ENCODE measurements around the gene EXOSC1. TPM values are rescaled to one million over a fixed set of nuclear protein-coding genes. Genes with fewer than 3 reads are reported as not detected.

Gene EXOSC1
- total and polyA plus RNA-seq, 7 donors = 29.1 to 42.6 (median 37.5) TPM

- peaks cover 0 to 22% (median 20%) of the 10 kb centered on the region in 4 donors for H3K4me1 ChIP-seq
- H3K9me3 ChIP-seq = no peaks in the 10 kb centered on the region
- H3K27me3 ChIP-seq = no peaks in the 10 kb centered on the region
- DNase-seq = no peak
- WGBS, 2 donors = 93 to 98% methylated on average over 1 of the region's 1 CpG
- no peak overlapping the region for H3K27ac ChIP-seq
- no peak overlapping the region for H3K4me3 ChIP-seq
- H3K36me3 ChIP-seq = peaks cover 5 to 54% (median 21%) of the 10 kb centered on the region in 4 donors
- no peak for TF ChIP-seq POLR2A (IDR thresholded peaks at IDR 0.05)
- TF ChIP-seq, protein P1, sequence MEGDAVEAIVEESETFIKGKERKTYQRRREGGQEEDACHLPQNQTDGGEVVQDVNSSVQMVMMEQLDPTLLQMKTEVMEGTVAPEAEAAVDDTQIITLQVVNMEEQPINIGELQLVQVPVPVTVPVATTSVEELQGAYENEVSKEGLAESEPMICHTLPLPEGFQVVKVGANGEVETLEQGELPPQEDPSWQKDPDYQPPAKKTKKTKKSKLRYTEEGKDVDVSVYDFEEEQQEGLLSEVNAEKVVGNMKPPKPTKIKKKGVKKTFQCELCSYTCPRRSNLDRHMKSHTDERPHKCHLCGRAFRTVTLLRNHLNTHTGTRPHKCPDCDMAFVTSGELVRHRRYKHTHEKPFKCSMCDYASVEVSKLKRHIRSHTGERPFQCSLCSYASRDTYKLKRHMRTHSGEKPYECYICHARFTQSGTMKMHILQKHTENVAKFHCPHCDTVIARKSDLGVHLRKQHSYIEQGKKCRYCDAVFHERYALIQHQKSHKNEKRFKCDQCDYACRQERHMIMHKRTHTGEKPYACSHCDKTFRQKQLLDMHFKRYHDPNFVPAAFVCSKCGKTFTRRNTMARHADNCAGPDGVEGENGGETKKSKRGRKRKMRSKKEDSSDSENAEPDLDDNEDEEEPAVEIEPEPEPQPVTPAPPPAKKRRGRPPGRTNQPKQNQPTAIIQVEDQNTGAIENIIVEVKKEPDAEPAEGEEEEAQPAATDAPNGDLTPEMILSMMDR (IDR thresholded peaks at IDR 0.05) = no peak
- intact Hi-C loops (cut with DNase I) = no loop called here
These were observed 3.5 kb downstream of the EXOSC1 start for GRCh38 chr10:97442277-97442676.

- WGBS, 2 donors = 95% methylated on average over 6 of the region's 6 CpGs
- Histone ChIP-seq H3K4me1 (no peaks in the 10 kb centered on the region), H3K27ac (no peak overlapping the region), H3K27me3 (no peaks in the 10 kb centered on the region), H3K36me3 (peaks cover 27 to 89% (median 56%) of the 10 kb centered on the region in 4 donors), H3K4me3 (no peak overlapping the region), H3K9me3 (no peaks in the 10 kb centered on the region)
- DNase-seq = no peak
- TF ChIP-seq POLR2A (IDR thresholded peaks at IDR 0.05) (no peak), EP300 (IDR thresholded peaks at IDR 0.05) (no peak), POLR2AphosphoS5 (IDR thresholded peaks at IDR 0.05) (no peak)
- TF ChIP-seq, protein P1 (IDR thresholded peaks at IDR 0.05) = no peak
- intact Hi-C loops (cut with DNase I) = no loop called here
These were observed 10.6 kb downstream of the EXOSC1 start for GRCh38 chr10:97435211-97435610.

GRCh38 chr10:97434557-97434956, 11.2 kb downstream of the EXOSC1 start:
- intact Hi-C loops (cut with DNase I) = no loop called here
- WGBS, 2 donors = 94 to 96% methylated on average over 1 of the region's 1 CpG

GRCh38 chr10:97434055-97434454, 11.8 kb downstream of the EXOSC1 start:
- Histone ChIP-seq H3K4me1 (no peaks in the 10 kb centered on the region), H3K36me3 (peaks cover 27 to 89% (median 54%) of the 10 kb centered on the region in 4 donors)

More at GRCh38 chr10:97434557-97434956, 11.2 kb downstream of the EXOSC1 start:
- no peaks in the 10 kb centered on the region for H3K27me3 ChIP-seq
- no peak overlapping the region for H3K27ac ChIP-seq
- no peak for TF ChIP-seq POLR2A (IDR thresholded peaks at IDR 0.05)
- no peak for TF ChIP-seq EP300 (IDR thresholded peaks at IDR 0.05)
- TF ChIP-seq, protein P1 (IDR thresholded peaks at IDR 0.05) = no peak
- TF ChIP-seq POLR2AphosphoS5 (IDR thresholded peaks at IDR 0.05) = no peak
- H3K9me3 ChIP-seq = no peaks in the 10 kb centered on the region
- no peaks in the 10 kb centered on the region for H3K4me1 ChIP-seq
- no peak overlapping the region for H3K4me3 ChIP-seq
- peaks cover 27 to 89% (median 56%) of the 10 kb centered on the region in 4 donors for H3K36me3 ChIP-seq
- no peak for DNase-seq

More at GRCh38 chr10:97434055-97434454, 11.8 kb downstream of the EXOSC1 start:
- intact Hi-C loops (cut with DNase I) = no loop called here
- no peaks in the 10 kb centered on the region for H3K27me3 ChIP-seq
- no peak overlapping the region for H3K27ac ChIP-seq
- H3K9me3 ChIP-seq = no peaks in the 10 kb centered on the region
- DNase-seq = no peak
- no peak for TF ChIP-seq EP300 (IDR thresholded peaks at IDR 0.05)
- TF ChIP-seq POLR2A (IDR thresholded peaks at IDR 0.05) = no peak
- no peak for TF ChIP-seq POLR2AphosphoS5 (IDR thresholded peaks at IDR 0.05)
- TF ChIP-seq, protein P1 (IDR thresholded peaks at IDR 0.05) = no peak
- no peak overlapping the region for H3K4me3 ChIP-seq

Data from sigmoid colon (tissue), 7 donors.